Measurements from ENCODE around the gene FRMPD4. TPM values are rescaled to one million over a fixed set of nuclear protein-coding genes. Genes with fewer than 3 reads are reported as not detected.

The FRMPD4 gene
- total RNA-seq, 1 donor from 2014 or later = 0.22 TPM

DNA sequence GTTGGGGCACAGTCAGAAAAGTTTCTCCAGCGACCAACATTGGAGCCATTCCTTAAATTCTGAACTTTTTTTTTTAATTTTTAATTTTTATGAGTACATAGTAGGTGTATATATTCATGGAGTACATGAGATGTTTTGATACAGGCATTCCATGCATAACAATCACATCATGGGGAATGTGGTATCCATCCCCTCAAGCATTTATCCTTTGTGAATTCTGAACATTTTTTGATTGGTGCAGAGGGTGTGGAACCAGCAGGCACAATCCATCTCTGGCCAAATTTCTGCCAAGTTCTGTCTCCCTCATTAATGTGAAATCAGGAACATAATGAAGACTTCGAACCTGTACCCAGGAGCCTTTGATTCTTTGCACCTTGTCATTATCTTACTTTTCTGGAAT is 267.0 kb downstream of the FRMPD4 start:
- H3K4me3 Mint-ChIP-seq = no peak overlapping the region

DNA sequence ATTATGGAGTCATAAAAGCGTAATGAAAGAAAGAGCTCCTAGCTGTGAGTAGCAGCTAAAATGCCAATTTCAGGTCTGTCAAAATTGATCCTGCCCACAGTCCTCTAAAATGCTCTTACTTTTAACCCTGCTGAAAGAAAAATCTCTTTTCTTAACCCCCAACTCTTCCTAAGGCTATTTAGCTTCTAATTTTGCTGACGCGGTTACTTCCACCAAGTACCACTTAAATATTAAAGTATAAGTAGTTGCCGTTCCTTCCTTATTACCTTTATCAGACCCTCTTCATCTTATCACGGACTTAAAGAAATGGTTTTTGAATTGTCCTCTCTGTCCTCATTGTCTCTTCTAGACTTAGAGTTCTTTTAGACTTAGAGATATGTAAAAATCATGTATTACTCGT is 272.2 kb downstream of the FRMPD4 start:
- TF ChIP-seq, protein P1, sequence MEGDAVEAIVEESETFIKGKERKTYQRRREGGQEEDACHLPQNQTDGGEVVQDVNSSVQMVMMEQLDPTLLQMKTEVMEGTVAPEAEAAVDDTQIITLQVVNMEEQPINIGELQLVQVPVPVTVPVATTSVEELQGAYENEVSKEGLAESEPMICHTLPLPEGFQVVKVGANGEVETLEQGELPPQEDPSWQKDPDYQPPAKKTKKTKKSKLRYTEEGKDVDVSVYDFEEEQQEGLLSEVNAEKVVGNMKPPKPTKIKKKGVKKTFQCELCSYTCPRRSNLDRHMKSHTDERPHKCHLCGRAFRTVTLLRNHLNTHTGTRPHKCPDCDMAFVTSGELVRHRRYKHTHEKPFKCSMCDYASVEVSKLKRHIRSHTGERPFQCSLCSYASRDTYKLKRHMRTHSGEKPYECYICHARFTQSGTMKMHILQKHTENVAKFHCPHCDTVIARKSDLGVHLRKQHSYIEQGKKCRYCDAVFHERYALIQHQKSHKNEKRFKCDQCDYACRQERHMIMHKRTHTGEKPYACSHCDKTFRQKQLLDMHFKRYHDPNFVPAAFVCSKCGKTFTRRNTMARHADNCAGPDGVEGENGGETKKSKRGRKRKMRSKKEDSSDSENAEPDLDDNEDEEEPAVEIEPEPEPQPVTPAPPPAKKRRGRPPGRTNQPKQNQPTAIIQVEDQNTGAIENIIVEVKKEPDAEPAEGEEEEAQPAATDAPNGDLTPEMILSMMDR (conservative IDR thresholded peaks at IDR 0.05) = no peak
- Mint-ChIP-seq H3K4me3 (no peak overlapping the region), H3K36me3 (no peaks in the 10 kb centered on the region), H3K27ac (no peak overlapping the region), H3K4me1 (ENCODE audit: unreplicated experiment) (no peaks in the 10 kb centered on the region), H3K27me3 (no peaks in the 10 kb centered on the region), H3K9me3 (no peaks in the 10 kb centered on the region)
- DNase-seq (ENCODE audit: extremely low spot score, unreplicated experiment) = no peak

More for the DNA sequence above, 267.0 kb downstream of the FRMPD4 start:
- TF ChIP-seq, protein P1 (conservative IDR thresholded peaks at IDR 0.05) = no peak
- Mint-ChIP-seq H3K9me3 (no peaks in the 10 kb centered on the region), H3K27ac (no peak overlapping the region), H3K36me3 (no peaks in the 10 kb centered on the region), H3K4me1 (ENCODE audit: unreplicated experiment) (no peaks in the 10 kb centered on the region), H3K27me3 (no peaks in the 10 kb centered on the region)
- DNase-seq (ENCODE audit: extremely low spot score, unreplicated experiment) = no peak

DNA sequence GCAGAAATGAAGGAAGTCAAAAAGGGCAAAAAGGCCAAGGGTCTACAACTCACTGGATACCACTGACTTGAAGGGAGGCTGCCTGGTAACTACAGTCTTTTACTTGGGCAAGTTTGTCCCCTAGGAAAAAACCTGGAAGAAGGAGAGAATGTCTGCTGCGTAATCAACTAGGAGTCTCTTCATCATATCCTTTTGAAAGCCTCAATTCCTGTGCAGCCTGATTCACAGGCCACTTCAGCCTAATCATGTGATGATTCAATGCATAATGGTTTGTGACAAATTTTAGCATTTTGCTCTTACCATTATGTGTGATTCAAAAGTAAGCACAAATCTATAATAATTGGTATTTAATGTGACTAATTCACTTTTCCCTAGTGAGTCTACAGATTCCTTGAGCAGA is 273.6 kb downstream of the FRMPD4 start:
- no peak for DNase-seq (ENCODE audit: extremely low spot score, unreplicated experiment)
- no peak overlapping the region for H3K27ac Mint-ChIP-seq

DNA sequence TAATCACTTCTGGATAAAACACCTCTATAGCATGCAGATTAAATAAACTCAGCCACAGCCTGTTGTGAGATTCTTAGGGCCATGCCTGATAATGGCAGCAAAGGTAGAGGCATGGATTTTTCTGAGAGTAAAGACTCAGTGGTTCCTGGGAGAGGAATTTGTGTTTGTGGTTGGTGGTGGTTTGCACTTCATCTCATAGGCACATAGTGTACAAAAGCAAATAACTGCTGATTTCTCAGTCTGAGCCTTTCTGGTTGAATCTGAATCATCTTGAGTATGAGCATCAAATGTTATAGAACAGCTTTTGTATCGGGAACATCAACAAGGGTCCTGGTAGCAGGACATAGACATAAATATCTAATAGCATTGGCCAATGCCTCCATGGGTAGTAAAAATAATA is 274.3 kb downstream of the FRMPD4 start:
- Mint-ChIP-seq H3K36me3 (no peaks in the 10 kb centered on the region), H3K27me3 (no peaks in the 10 kb centered on the region), H3K27ac (no peak overlapping the region), H3K4me3 (no peak overlapping the region), H3K4me1 (ENCODE audit: unreplicated experiment) (no peaks in the 10 kb centered on the region), H3K9me3 (no peaks in the 10 kb centered on the region)
- DNase-seq (ENCODE audit: extremely low spot score, unreplicated experiment) = no peak
- TF ChIP-seq, protein P1 (conservative IDR thresholded peaks at IDR 0.05) = no peak

More for the DNA sequence above, 273.6 kb downstream of the FRMPD4 start:
- H3K4me3 Mint-ChIP-seq = no peak overlapping the region
- H3K4me1 Mint-ChIP-seq (ENCODE audit: unreplicated experiment) = no peaks in the 10 kb centered on the region
- no peaks in the 10 kb centered on the region for H3K9me3 Mint-ChIP-seq
- no peaks in the 10 kb centered on the region for H3K27me3 Mint-ChIP-seq
- TF ChIP-seq, protein P1 (conservative IDR thresholded peaks at IDR 0.05) = no peak
- H3K36me3 Mint-ChIP-seq = no peaks in the 10 kb centered on the region

DNA sequence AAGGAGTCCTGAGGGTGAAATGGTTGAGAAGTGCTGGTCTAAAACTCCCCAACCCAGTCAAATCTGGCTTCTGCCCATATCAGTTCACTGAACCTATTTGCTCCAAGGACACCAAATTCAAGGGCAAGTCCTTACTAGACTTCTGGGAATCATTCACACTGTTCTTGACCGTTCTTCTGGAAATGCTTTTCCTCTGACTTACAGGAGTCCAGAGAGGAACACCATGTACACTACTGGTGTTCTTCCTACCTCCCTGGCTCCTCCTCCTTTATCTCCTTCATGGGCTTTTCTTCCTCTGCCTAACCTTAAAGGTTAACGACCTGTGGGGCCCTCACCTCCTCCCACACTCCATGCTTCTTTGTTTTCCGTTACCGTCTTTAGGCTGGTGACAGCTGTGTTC is 281.3 kb downstream of the FRMPD4 start:
- Mint-ChIP-seq H3K27me3 (no peaks in the 10 kb centered on the region), H3K4me1 (ENCODE audit: unreplicated experiment) (no peaks in the 10 kb centered on the region), H3K36me3 (no peaks in the 10 kb centered on the region), H3K9me3 (no peaks in the 10 kb centered on the region), H3K27ac (no peak overlapping the region), H3K4me3 (no peak overlapping the region)
- DNase-seq (ENCODE audit: extremely low spot score, unreplicated experiment) = no peak
- TF ChIP-seq, protein P1 (conservative IDR thresholded peaks at IDR 0.05) = no peak

DNA sequence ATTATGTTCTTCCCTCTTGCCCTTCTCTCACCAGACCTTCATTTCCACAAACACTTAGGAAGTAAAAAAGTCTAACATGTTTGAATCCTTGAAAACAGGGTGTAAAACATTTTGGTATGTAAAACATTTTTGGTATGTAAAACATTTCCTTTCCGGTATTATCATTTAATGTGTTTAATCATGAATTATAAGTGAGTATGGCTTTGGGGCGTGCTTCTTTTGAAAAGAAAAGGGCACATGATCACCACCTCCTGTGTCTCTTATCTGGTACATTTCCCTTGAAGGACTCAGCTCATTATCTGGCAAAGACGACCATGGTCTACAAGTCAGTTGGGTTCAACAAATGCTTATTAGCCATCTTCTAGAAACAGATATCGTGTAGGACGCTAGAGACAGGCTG is 283.6 kb downstream of the FRMPD4 start:
- TF ChIP-seq, protein P1 (conservative IDR thresholded peaks at IDR 0.05) = no peak
- no peaks in the 10 kb centered on the region for H3K27me3 Mint-ChIP-seq
- H3K36me3 Mint-ChIP-seq = no peaks in the 10 kb centered on the region
- H3K4me3 Mint-ChIP-seq = no peak overlapping the region
- no peaks in the 10 kb centered on the region for H3K4me1 Mint-ChIP-seq (ENCODE audit: unreplicated experiment)
- no peaks in the 10 kb centered on the region for H3K9me3 Mint-ChIP-seq
- H3K27ac Mint-ChIP-seq = no peak overlapping the region
- no peak for DNase-seq (ENCODE audit: extremely low spot score, unreplicated experiment)

Measured in type B pancreatic cell (in vitro differentiated cells).